Neutrophil (primary cell): ENCODE results near the gene TSSK1B.
"Not testable (repeated sequence)": the region's sequence is repeated elsewhere in the genome, so short reads cannot be mapped to it uniquely, and the experiment has no call there.

Source experiments
- H3K27ac ChIP-seq: fragments of 200-600 bp; sonication (generic); 2 replicates; pipeline ENCODE4 v1.5.1; 2016; ENCODE audit warnings: mild to moderate bottlenecking, moderate library complexity
- H3K27me3 ChIP-seq: fragments of 200-600 bp; sonication (generic); 2 replicates; pipeline ENCODE4 v1.6.0; 2016; ENCODE audit warnings: mild to moderate bottlenecking
- H3K36me3 ChIP-seq: fragments of 200-600 bp; sonication (generic); 2 replicates; pipeline ENCODE4 v1.5.1; 2017
- H3K4me1 ChIP-seq, 2 experiments: fragments of 200-600 bp in 1 of 2; sonication (generic) in 1 of 2; 1 replicate in 1 of 2; 2 replicates in 1 of 2; pipeline versions ENCODE4 v1.5.1 to v1.6.1; 2013 to 2016; ENCODE audit warnings: low read depth in 1 of 2, low read length in 1 of 2, mild to moderate bottlenecking in 1 of 2, moderate library complexity in 1 of 2; ENCODE audit not compliant: control insufficient read depth in 1 of 2, insufficient read depth in 1 of 2
- H3K4me3 ChIP-seq, 2 experiments: fragments of 200-600 bp in 1 of 2; sonication (generic) in 1 of 2; 1 replicate in 1 of 2; 2 replicates in 1 of 2; pipeline ENCODE4 v1.5.1; 2013 to 2016; ENCODE audit warnings: low read depth in 1 of 2, low read length in 1 of 2, mild to moderate bottlenecking in 1 of 2, moderate library complexity in 1 of 2
- H3K9me3 ChIP-seq: fragments of 200-600 bp; sonication (generic); 2 replicates; pipeline ENCODE4 v1.5.1; 2016
- CTCF ChIP-seq: fragments of 200-600 bp; sonication (generic); IDR thresholded peaks from 2 replicates; pipeline ENCODE4 v1.5.1; 2016; ENCODE audit warnings: antibody characterized with exemption

The TSSK1B gene

GRCh38 chr5:113434889-113435288 lies at the start of gene TSSK1B:
TSS of gene TSSK1B (minus strand) at chr5:113434989. CDS start at chr5:113434839, 150 bp downstream.
- H3K4me1 ChIP-seq = no peaks in the 10 kb centered on the region
- no peak for TF ChIP-seq CTCF
- H3K9me3 ChIP-seq = no peaks in the 10 kb centered on the region
- H3K4me3 ChIP-seq = no peak within 1 kb of the TSS
- peaks cover 24% of the 10 kb centered on the region for H3K27me3 ChIP-seq
- no peaks in the 10 kb centered on the region for H3K36me3 ChIP-seq
- H3K27ac ChIP-seq = no peak within 1 kb of the TSS

- Histone ChIP-seq H3K36me3 (no peaks in the 10 kb centered on the region), H3K27me3 (peaks cover 95% of the 10 kb centered on the region), H3K4me1 (no peaks in the 10 kb centered on the region), H3K9me3 (no peaks in the 10 kb centered on the region), H3K27ac (no peak overlapping the region), H3K4me3 (no peak overlapping the region)
- no peak for TF ChIP-seq CTCF
Observed at GRCh38 chr5:113480243-113480642, 45.5 kb upstream of the TSSK1B start.

GRCh38 chr5:113478691-113479090 lies 43.9 kb upstream of the TSSK1B start:
- Histone ChIP-seq H3K4me3 (no peak overlapping the region), H3K4me1 (no peaks in the 10 kb centered on the region), H3K36me3 (no peaks in the 10 kb centered on the region), H3K27ac (no peak overlapping the region), H3K27me3 (peaks cover 95% of the 10 kb centered on the region), H3K9me3 (no peaks in the 10 kb centered on the region)
- no peak for TF ChIP-seq CTCF

GRCh38 chr5:113474100-113474728 lies 39.4 kb upstream of the TSSK1B start:
- Histone ChIP-seq H3K27me3 (peaks cover 64% of the 10 kb centered on the region), H3K9me3 (no peaks in the 10 kb centered on the region), H3K36me3 (no peaks in the 10 kb centered on the region), H3K4me3 (no peak overlapping the region), H3K27ac (no peak overlapping the region), H3K4me1 (no peaks in the 10 kb centered on the region)
- TF ChIP-seq CTCF = no peak

- H3K4me3 ChIP-seq = no peak overlapping the region
- no peak for TF ChIP-seq CTCF
- H3K4me1 ChIP-seq = no peaks in the 10 kb centered on the region
- H3K27ac ChIP-seq = no peak overlapping the region
- peaks cover 7% of the 10 kb centered on the region for H3K27me3 ChIP-seq
- no peaks in the 10 kb centered on the region for H3K36me3 ChIP-seq
- H3K9me3 ChIP-seq = no peaks in the 10 kb centered on the region
Observed at GRCh38 chr5:113463032-113463431, 28.2 kb upstream of the TSSK1B start.

GRCh38 chr5:113457106-113457505 lies 22.3 kb upstream of the TSSK1B start:
- H3K27me3 ChIP-seq = peaks cover 35% of the 10 kb centered on the region
- not testable (repeated sequence) for H3K36me3 ChIP-seq

More at GRCh38 chr5:113457106-113457505, 22.3 kb upstream of the TSSK1B start:
- not testable (repeated sequence) for H3K4me3 ChIP-seq, H3K27ac ChIP-seq, H3K9me3 ChIP-seq, H3K4me1 ChIP-seq
